Neural progenitor cell (in vitro differentiated cells): Measurements from ENCODE around the gene NLRP3. TPM values are rescaled to one million over a fixed set of nuclear protein-coding genes. Genes with fewer than 3 reads are reported as not detected.

Experiments used
- DNase-seq: peaks from one replicate; pipeline ENCODE4 v3.0.0-alpha.2; 2016; ENCODE audit warnings: low spot score
- H2AFZ ChIP-seq: fragments of 200-600 bp; sonication (generic); replicated peaks from 2 replicates; pipeline ENCODE4 v1.6.1; 2016; ENCODE audit warnings: antibody characterized with exemption
- H3F3A ChIP-seq: fragments of 200-600 bp; sonication (generic); 2 replicates; pipeline ENCODE4 v1.6.1; 2016; ENCODE audit warnings: antibody characterized with exemption, low read depth
- H3K27ac ChIP-seq: fragments of 200-600 bp; sonication (generic); 2 replicates; pipeline ENCODE4 v1.5.1; 2016; ENCODE audit warnings: mild to moderate bottlenecking
- H3K27me3 ChIP-seq: fragments of 200-600 bp; sonication (generic); 2 replicates; pipeline ENCODE4 v1.6.1; 2016; ENCODE audit warnings: mild to moderate bottlenecking, moderate library complexity
- H3K36me3 ChIP-seq: fragments of 200-600 bp; sonication (generic); 2 replicates; pipeline ENCODE4 v1.5.1; 2016
- H3K4me1 ChIP-seq: fragments of 200-600 bp; sonication (generic); 2 replicates; pipeline ENCODE4 v1.6.1; 2016; ENCODE audit warnings: mixed run types
- H3K4me2 ChIP-seq: fragments of 200-600 bp; sonication (generic); 2 replicates; pipeline ENCODE4 v1.6.1; 2016
- H3K4me3 ChIP-seq: fragments of 200-600 bp; sonication (generic); 2 replicates; pipeline ENCODE4 v1.5.1; 2016
- H3K79me2 ChIP-seq: fragments of 200-600 bp; sonication (generic); 2 replicates; pipeline ENCODE4 v1.6.1; 2016; ENCODE audit warnings: low read depth
- H3K9ac ChIP-seq: fragments of 200-600 bp; sonication (generic); 2 replicates; pipeline ENCODE4 v1.6.1; 2016
- H3K9me3 ChIP-seq: fragments of 200-600 bp; sonication (generic); 2 replicates; pipeline ENCODE4 v1.5.1; 2016; ENCODE audit warnings: low read depth
- H4K20me1 ChIP-seq: fragments of 200-600 bp; sonication (generic); 2 replicates; pipeline ENCODE4 v1.6.1; 2016; ENCODE audit warnings: low read depth
- H3K27ac Mint-ChIP-seq: 3 replicates; pipeline ENCODE4 v1.8.0; 2021; ENCODE audit warnings: mixed read lengths
- H3K27me3 Mint-ChIP-seq: 2 replicates; pipeline ENCODE4 v1.8.0; 2022; ENCODE audit warnings: low read depth, mild to moderate bottlenecking, inconsistent platforms, moderate library complexity, mixed read lengths; ENCODE audit not compliant: insufficient read depth
- H3K36me3 Mint-ChIP-seq: 3 replicates; pipeline ENCODE4 v1.8.0; 2021; ENCODE audit warnings: mixed read lengths
- H3K4me1 Mint-ChIP-seq: 3 replicates; pipeline ENCODE4 v1.8.0; 2021; ENCODE audit warnings: mixed read lengths
- H3K4me3 Mint-ChIP-seq: 3 replicates; pipeline ENCODE4 v1.8.0; 2021; ENCODE audit warnings: mild to moderate bottlenecking, moderate library complexity, mixed read lengths
- H3K9me3 Mint-ChIP-seq: 3 replicates; pipeline ENCODE4 v1.8.0; 2020; ENCODE audit warnings: mixed read lengths
- CTCF ChIP-seq: fragments of 200-600 bp; sonication (generic); IDR thresholded peaks from 2 replicates; pipeline ENCODE4 v1.5.1; 2017; ENCODE audit warnings: antibody characterized with exemption, mild to moderate bottlenecking
- EZH2 ChIP-seq: fragments of 200-600 bp; sonication (generic); IDR thresholded peaks from 2 replicates; pipeline ENCODE4 v1.6.1; 2017; ENCODE audit warnings: antibody characterized with exemption, mild to moderate bottlenecking, moderate library complexity
- EZH2phosphoT487 ChIP-seq: fragments of 200-600 bp; sonication (generic); IDR thresholded peaks from 2 replicates; pipeline ENCODE4 v1.6.1; 2017; ENCODE audit warnings: antibody characterized with exemption
- total RNA-seq: library from RNA; depleted of rRNA; stranded (reverse); fragments of >200 nt; gene quantifications from 2 replicates; pipeline ENCODE4 v1.2.3, GENCODE V29; 2015; ENCODE audit warnings: low replicate concordance

NLRP3 gene
- total RNA-seq, 1 donor from 2014 or later, result 2.6 TPM

- Mint-ChIP-seq H3K9me3 (peaks cover 3% of the 10 kb centered on the region), H3K4me1 (no peaks in the 10 kb centered on the region), H3K36me3 (no peaks in the 10 kb centered on the region), H3K27me3 (peaks cover 4% of the 10 kb centered on the region), H3K27ac (no peak overlapping the region), H3K4me3 (no peak overlapping the region)
- H3F3A ChIP-seq, result no peaks in the 10 kb centered on the region
- no peaks in the 10 kb centered on the region for H3K36me3 ChIP-seq
- no peak overlapping the region for H3K4me3 ChIP-seq
- H4K20me1 ChIP-seq, result no peaks in the 10 kb centered on the region
- H3K4me2 ChIP-seq, result no peak overlapping the region
- no peak overlapping the region for H3K9ac ChIP-seq
- H3K4me1 ChIP-seq, result no peaks in the 10 kb centered on the region
- H3K27me3 ChIP-seq, result no peaks in the 10 kb centered on the region
- no peaks in the 10 kb centered on the region for H3K9me3 ChIP-seq
- H2AFZ ChIP-seq, result no peak overlapping the region
- no peak for DNase-seq
- TF ChIP-seq EZH2phosphoT487 (no peak), EZH2 (no peak), CTCF (no peak)
- H3K79me2 ChIP-seq, result no peaks in the 10 kb centered on the region
- H3K27ac ChIP-seq, result no peak overlapping the region
Measured at GRCh38 chr1:247429496-247429895, 13.5 kb downstream of the NLRP3 start.

GRCh38 chr1:247430434-247430833 lies 14.5 kb downstream of the NLRP3 start:
- Mint-ChIP-seq H3K4me1 (no peaks in the 10 kb centered on the region), H3K27ac (no peak overlapping the region), H3K4me3 (no peak overlapping the region), H3K36me3 (no peaks in the 10 kb centered on the region), H3K27me3 (peaks cover 3% of the 10 kb centered on the region), H3K9me3 (peaks cover 3% of the 10 kb centered on the region)
- Histone ChIP-seq H3K4me3 (no peak overlapping the region), H3K27ac (no peak overlapping the region), H3K79me2 (no peaks in the 10 kb centered on the region), H2AFZ (no peak overlapping the region), H3F3A (no peaks in the 10 kb centered on the region), H3K27me3 (no peaks in the 10 kb centered on the region), H3K4me2 (no peak overlapping the region), H4K20me1 (no peaks in the 10 kb centered on the region), H3K4me1 (no peaks in the 10 kb centered on the region), H3K36me3 (no peaks in the 10 kb centered on the region), H3K9me3 (no peaks in the 10 kb centered on the region), H3K9ac (no peak overlapping the region)
- TF ChIP-seq EZH2phosphoT487 (no peak), EZH2 (no peak), CTCF (no peak)
- no peak for DNase-seq

GRCh38 chr1:247431643-247432042 lies 15.7 kb downstream of the NLRP3 start:
- Histone ChIP-seq H3K27ac (no peak overlapping the region), H3F3A (no peaks in the 10 kb centered on the region), H3K36me3 (no peaks in the 10 kb centered on the region), H3K4me1 (no peaks in the 10 kb centered on the region), H3K9me3 (no peaks in the 10 kb centered on the region), H3K4me3 (no peak overlapping the region), H3K79me2 (no peaks in the 10 kb centered on the region), H4K20me1 (no peaks in the 10 kb centered on the region), H3K4me2 (no peak overlapping the region), H3K27me3 (no peaks in the 10 kb centered on the region), H3K9ac (no peak overlapping the region), H2AFZ (no peak overlapping the region)
- TF ChIP-seq CTCF, result peak; percentile 14
- no peak for TF ChIP-seq EZH2phosphoT487
- TF ChIP-seq EZH2, result no peak
- peaks cover 3% of the 10 kb centered on the region for H3K9me3 Mint-ChIP-seq
- H3K4me1 Mint-ChIP-seq, result no peaks in the 10 kb centered on the region
- peaks cover 2% of the 10 kb centered on the region for H3K27me3 Mint-ChIP-seq
- no peak for DNase-seq
- no peaks in the 10 kb centered on the region for H3K36me3 Mint-ChIP-seq
- no peak overlapping the region for H3K4me3 Mint-ChIP-seq
- no peak overlapping the region for H3K27ac Mint-ChIP-seq

GRCh38 chr1:247434005-247434404 lies 18.0 kb downstream of the NLRP3 start:
- H3K79me2 ChIP-seq, result no peaks in the 10 kb centered on the region
- Mint-ChIP-seq H3K36me3 (no peaks in the 10 kb centered on the region), H3K27ac (no peak overlapping the region), H3K27me3 (peaks cover 2% of the 10 kb centered on the region), H3K9me3 (peaks cover 3% of the 10 kb centered on the region), H3K4me3 (no peak overlapping the region), H3K4me1 (no peaks in the 10 kb centered on the region)
- no peaks in the 10 kb centered on the region for H3K36me3 ChIP-seq
- H3K4me1 ChIP-seq, result no peaks in the 10 kb centered on the region
- no peaks in the 10 kb centered on the region for H3K27me3 ChIP-seq
- H3K27ac ChIP-seq, result no peak overlapping the region
- DNase-seq, result no peak
- no peak for TF ChIP-seq EZH2
- TF ChIP-seq CTCF, result no peak
- no peak for TF ChIP-seq EZH2phosphoT487
- H2AFZ ChIP-seq, result no peak overlapping the region
- H4K20me1 ChIP-seq, result no peaks in the 10 kb centered on the region
- no peak overlapping the region for H3K4me2 ChIP-seq
- no peak overlapping the region for H3K9ac ChIP-seq
- no peaks in the 10 kb centered on the region for H3F3A ChIP-seq
- no peak overlapping the region for H3K4me3 ChIP-seq
- H3K9me3 ChIP-seq, result no peaks in the 10 kb centered on the region
